SU-DHL-6 (cell line): ENCODE measurements around the gene RELL1.

Experiments
- H2AFZ ChIP-seq: fragments of 200-600 bp; sonication (generic); 2 replicates; pipeline ENCODE4 v1.6.1; 2014; ENCODE audit warnings: low read depth, mild to moderate bottlenecking, moderate library complexity, mixed read lengths, antibody characterized with exemption, low read length; ENCODE audit not compliant: severe bottlenecking
- H3F3A ChIP-seq: fragments of 200-600 bp; shearing (Covaris generic); 2 replicates; pipeline ENCODE4 v1.6.0; 2016; ENCODE audit warnings: antibody characterized with exemption, mild to moderate bottlenecking; ENCODE audit not compliant: insufficient read depth
- H3K27ac ChIP-seq: fragments of 200-600 bp; sonication (generic); 2 replicates; pipeline ENCODE4 v1.5.1; 2016; ENCODE audit warnings: low read depth, mild to moderate bottlenecking, low read length, moderate library complexity, mixed read lengths
- H3K27me3 ChIP-seq: fragments of 200-600 bp; sonication (generic), shearing (Covaris generic); 2 replicates; pipeline ENCODE4 v1.6.0; 2014; ENCODE audit warnings: mild to moderate bottlenecking, low read length
- H3K36me3 ChIP-seq: fragments of 200-600 bp; sonication (generic); 2 replicates; pipeline ENCODE4 v1.6.1; 2014; ENCODE audit warnings: mild to moderate bottlenecking, low read length, mixed read lengths
- H3K4me2 ChIP-seq: fragments of 300-600, 200-600 bp; shearing (Covaris generic), sonication (generic); 2 replicates; pipeline ENCODE4 v1.6.0; 2014; ENCODE audit warnings: low read length, low read depth, mild to moderate bottlenecking; ENCODE audit not compliant: poor library complexity, severe bottlenecking
- H3K4me3 ChIP-seq: fragments of 200-600 bp; sonication (generic); 2 replicates; pipeline ENCODE4 v1.5.1; 2014; ENCODE audit warnings: antibody characterized with exemption, low read length, mild to moderate bottlenecking, mixed read lengths; ENCODE audit not compliant: insufficient read depth, poor library complexity, severe bottlenecking
- H3K79me2 ChIP-seq: fragments of 200-600 bp; sonication (generic); 2 replicates; pipeline ENCODE4 v1.6.1; 2014; ENCODE audit warnings: mild to moderate bottlenecking, low read length, moderate library complexity; ENCODE audit not compliant: insufficient read depth
- H3K9ac ChIP-seq: fragments of 200-600 bp; sonication (generic); 2 replicates; pipeline ENCODE4 v1.7.0; 2014; ENCODE audit warnings: mild to moderate bottlenecking, low read length
- H3K9me2 ChIP-seq: fragments of 200-600 bp; sonication (generic); replicated peaks from 2 replicates; pipeline ENCODE4 v1.6.1; 2014; ENCODE audit warnings: low read length; ENCODE audit not compliant: insufficient read depth
- H3K9me3 ChIP-seq: fragments of 200-600 bp; sonication (generic); 2 replicates; pipeline ENCODE4 v1.6.1; 2014; ENCODE audit warnings: low read length, mixed read lengths; ENCODE audit not compliant: insufficient read depth
- H4K20me1 ChIP-seq: fragments of 200-600 bp; sonication (generic); 2 replicates; pipeline ENCODE4 v1.6.1; 2014; ENCODE audit warnings: low read depth, mild to moderate bottlenecking, antibody characterized with exemption, low read length, moderate library complexity, mixed read lengths
- EZH2phosphoT487 ChIP-seq: fragments of 200-600 bp; sonication (generic), shearing (Covaris generic); conservative IDR thresholded peaks from 2 replicates; pipeline ENCODE4 v1.6.1; 2018; ENCODE audit warnings: mild to moderate bottlenecking, antibody characterized with exemption, low read length, moderate library complexity, mixed read lengths
- TF ChIP-seq, protein P1 (sequence below): fragments of 200-600 bp; sonication (generic); IDR thresholded peaks from one replicate; pipeline ENCODE4 v1.5.1; 2017; ENCODE audit warnings: antibody characterized with exemption, mild to moderate bottlenecking, low read length, moderate library complexity; ENCODE audit not compliant: insufficient read depth, poor library complexity, severe bottlenecking

The RELL1 gene

DNA sequence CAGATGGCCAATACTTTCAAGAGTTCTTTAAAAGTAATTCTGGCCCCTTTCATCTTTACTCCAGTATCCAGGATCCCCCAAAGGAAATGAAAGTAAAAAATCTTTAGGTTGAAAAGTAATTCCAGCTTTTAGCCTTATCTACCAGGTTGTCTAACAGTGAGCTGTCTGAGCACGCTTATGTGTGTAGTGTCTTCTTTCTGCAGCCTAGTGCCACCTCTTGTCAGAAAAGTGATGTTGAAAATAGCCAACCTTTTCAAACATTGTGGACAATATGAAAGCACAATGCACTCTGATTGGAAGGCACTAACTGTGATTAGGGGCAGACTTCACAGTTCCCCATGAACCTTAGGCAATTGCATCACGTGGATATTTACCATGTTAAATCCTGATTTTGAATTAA, 92.1 kb downstream of the RELL1 start:
- no peak overlapping the region for H3K4me3 ChIP-seq
- TF ChIP-seq EZH2phosphoT487 = no peak
- TF ChIP-seq, protein P1, sequence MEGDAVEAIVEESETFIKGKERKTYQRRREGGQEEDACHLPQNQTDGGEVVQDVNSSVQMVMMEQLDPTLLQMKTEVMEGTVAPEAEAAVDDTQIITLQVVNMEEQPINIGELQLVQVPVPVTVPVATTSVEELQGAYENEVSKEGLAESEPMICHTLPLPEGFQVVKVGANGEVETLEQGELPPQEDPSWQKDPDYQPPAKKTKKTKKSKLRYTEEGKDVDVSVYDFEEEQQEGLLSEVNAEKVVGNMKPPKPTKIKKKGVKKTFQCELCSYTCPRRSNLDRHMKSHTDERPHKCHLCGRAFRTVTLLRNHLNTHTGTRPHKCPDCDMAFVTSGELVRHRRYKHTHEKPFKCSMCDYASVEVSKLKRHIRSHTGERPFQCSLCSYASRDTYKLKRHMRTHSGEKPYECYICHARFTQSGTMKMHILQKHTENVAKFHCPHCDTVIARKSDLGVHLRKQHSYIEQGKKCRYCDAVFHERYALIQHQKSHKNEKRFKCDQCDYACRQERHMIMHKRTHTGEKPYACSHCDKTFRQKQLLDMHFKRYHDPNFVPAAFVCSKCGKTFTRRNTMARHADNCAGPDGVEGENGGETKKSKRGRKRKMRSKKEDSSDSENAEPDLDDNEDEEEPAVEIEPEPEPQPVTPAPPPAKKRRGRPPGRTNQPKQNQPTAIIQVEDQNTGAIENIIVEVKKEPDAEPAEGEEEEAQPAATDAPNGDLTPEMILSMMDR = no peak
- no peak overlapping the region for H3K27ac ChIP-seq
- no peaks in the 10 kb centered on the region for H3K79me2 ChIP-seq
- H3K9me3 ChIP-seq = no peaks in the 10 kb centered on the region
- H3K36me3 ChIP-seq = no peaks in the 10 kb centered on the region
- H3K9ac ChIP-seq = no peak overlapping the region
- no peaks in the 10 kb centered on the region for H3F3A ChIP-seq
- H3K4me2 ChIP-seq = no peak overlapping the region
- H4K20me1 ChIP-seq = no peaks in the 10 kb centered on the region
- no peaks in the 10 kb centered on the region for H3K9me2 ChIP-seq
- no peaks in the 10 kb centered on the region for H3K27me3 ChIP-seq
- H2AFZ ChIP-seq = no peak overlapping the region

DNA sequence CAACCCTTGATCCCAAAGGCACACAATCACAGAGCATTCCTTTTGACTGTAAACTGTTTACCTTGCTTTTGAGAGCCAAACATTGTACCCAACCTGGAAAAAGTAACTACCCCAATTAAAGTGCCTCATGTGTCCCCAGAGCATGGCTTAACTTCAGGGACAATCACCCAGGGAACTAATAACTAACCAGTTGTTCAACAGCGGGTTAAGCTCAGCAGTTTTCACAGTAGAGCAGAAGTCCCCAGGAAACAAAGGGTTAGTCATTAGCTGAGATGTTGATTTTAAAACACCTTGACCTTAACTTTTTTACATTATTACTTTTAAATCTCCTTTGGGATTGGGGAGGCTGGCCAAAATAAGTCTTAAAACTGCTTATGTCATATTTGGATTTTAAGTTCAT, 94.8 kb downstream of the RELL1 start:
- Histone ChIP-seq H3K4me2 (no peak overlapping the region), H3K9me2 (no peaks in the 10 kb centered on the region), H3K4me3 (no peak overlapping the region), H3F3A (no peaks in the 10 kb centered on the region), H3K9ac (no peak overlapping the region), H2AFZ (no peak overlapping the region), H3K9me3 (no peaks in the 10 kb centered on the region), H3K36me3 (no peaks in the 10 kb centered on the region), H3K79me2 (no peaks in the 10 kb centered on the region), H3K27me3 (no peaks in the 10 kb centered on the region), H3K27ac (no peak overlapping the region), H4K20me1 (no peaks in the 10 kb centered on the region)
- no peak for TF ChIP-seq EZH2phosphoT487
- TF ChIP-seq, protein P1 = no peak

DNA sequence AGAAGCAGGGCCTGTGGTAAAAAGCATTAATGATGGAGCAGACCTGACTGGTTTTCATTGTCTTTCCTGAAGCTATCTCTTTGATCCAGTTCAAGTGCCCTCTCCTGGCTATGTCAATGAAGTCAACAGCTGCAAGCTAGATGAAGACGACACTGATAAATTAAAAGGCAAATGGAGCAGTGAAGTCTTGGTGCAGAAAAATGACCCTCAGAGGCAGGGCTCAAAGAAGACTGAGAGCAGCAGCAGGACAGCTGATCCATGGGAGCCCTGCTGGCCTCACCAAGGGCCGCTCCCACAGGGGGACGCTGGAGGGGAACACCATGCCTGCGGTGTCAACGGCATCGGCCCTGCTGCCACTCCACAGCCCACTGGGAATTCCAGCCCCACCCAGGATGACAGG, 96.2 kb downstream of the RELL1 start:
- Histone ChIP-seq H3K36me3 (no peaks in the 10 kb centered on the region), H3K79me2 (no peaks in the 10 kb centered on the region), H3K9ac (no peak overlapping the region), H3K4me2 (no peak overlapping the region), H3K4me3 (no peak overlapping the region), H3K27me3 (no peaks in the 10 kb centered on the region), H3F3A (no peaks in the 10 kb centered on the region), H3K9me2 (no peaks in the 10 kb centered on the region), H3K9me3 (no peaks in the 10 kb centered on the region), H2AFZ (no peak overlapping the region), H3K27ac (no peak overlapping the region), H4K20me1 (no peaks in the 10 kb centered on the region)
- TF ChIP-seq EZH2phosphoT487 = no peak

DNA sequence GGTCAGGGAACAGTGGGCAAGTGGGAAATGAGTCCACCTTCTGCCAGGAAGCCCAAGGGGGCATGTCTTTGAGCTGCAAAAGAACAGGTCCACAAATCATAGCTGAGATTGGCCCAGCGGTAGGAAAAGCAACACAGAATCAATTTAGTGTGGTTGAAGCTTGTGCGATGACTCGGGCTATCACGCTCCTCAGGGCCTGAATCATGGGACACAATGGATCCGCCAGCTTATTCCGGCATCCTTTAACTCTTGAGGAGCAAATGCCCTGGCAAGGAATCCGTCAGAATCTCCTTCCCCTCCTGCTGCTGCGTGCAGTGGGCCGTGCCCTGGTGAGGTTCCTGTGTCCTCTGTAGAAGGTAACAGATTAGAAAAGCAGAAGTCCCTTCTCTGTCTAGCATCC, 98.0 kb downstream of the RELL1 start:
- Histone ChIP-seq H3K9me3 (no peaks in the 10 kb centered on the region), H3K27me3 (no peaks in the 10 kb centered on the region), H3K79me2 (no peaks in the 10 kb centered on the region), H3K9ac (no peak overlapping the region), H4K20me1 (no peaks in the 10 kb centered on the region), H3K27ac (no peak overlapping the region), H3K4me2 (no peak overlapping the region), H2AFZ (no peak overlapping the region), H3K36me3 (no peaks in the 10 kb centered on the region), H3K9me2 (no peaks in the 10 kb centered on the region), H3K4me3 (no peak overlapping the region), H3F3A (no peaks in the 10 kb centered on the region)
- TF ChIP-seq, protein P1 = no peak
- no peak for TF ChIP-seq EZH2phosphoT487
